OCI-LY3 (cell line): ENCODE measurements around the gene MAPKAPK2.

Experiments
- H2AFZ ChIP-seq: fragments of 200-600, 300-600 bp; shearing (Covaris generic); 2 replicates; pipeline ENCODE4 v1.6.0; 2014; ENCODE audit warnings: antibody characterized with exemption, low read depth, low read length
- H3K27ac ChIP-seq: fragments of 200-600, 300-600 bp; sonication (generic); 2 replicates; pipeline ENCODE4 v1.5.1; 2014; ENCODE audit warnings: mild to moderate bottlenecking, low read length, moderate library complexity, mixed read lengths
- H3K27me3 ChIP-seq: fragments of 200-600, 300-600 bp; sonication (generic); 2 replicates; pipeline ENCODE4 v1.6.1; 2014; ENCODE audit warnings: low read depth, low read length, mixed read lengths
- H3K36me3 ChIP-seq: fragments of 200-600, 300-600 bp; sonication (generic); replicated peaks from 2 replicates; pipeline ENCODE3; 2014; ENCODE audit warnings: low read depth, low read length, mixed read lengths
- H3K4me1 ChIP-seq: fragments of 300-600, 200-600 bp; sonication (generic); 2 replicates; pipeline ENCODE4 v1.6.1; 2014; ENCODE audit warnings: low read length, mixed read lengths
- H3K4me2 ChIP-seq: fragments of 200-600, 300-600 bp; sonication (generic); 2 replicates; pipeline ENCODE4 v1.6.1; 2014; ENCODE audit warnings: low read length, mixed read lengths
- H3K4me3 ChIP-seq: fragments of 300-600, 200-600 bp; sonication (generic); 2 replicates; pipeline ENCODE4 v1.5.1; 2014; ENCODE audit warnings: antibody characterized with exemption, mild to moderate bottlenecking, low read length, moderate library complexity
- H3K79me2 ChIP-seq: fragments of 300-600, 200-600 bp; shearing (Covaris generic); 2 replicates; pipeline ENCODE4 v1.6.1; 2014; ENCODE audit warnings: mild to moderate bottlenecking, low read length, mixed read lengths
- H3K9ac ChIP-seq: fragments of 300-600, 200-600 bp; shearing (Covaris generic); 2 replicates; pipeline ENCODE4 v1.6.0; 2014; ENCODE audit warnings: mild to moderate bottlenecking, low read length, moderate library complexity
- H3K9me3 ChIP-seq: fragments of 200-600, 300-600 bp; shearing (Covaris generic); 2 replicates; pipeline ENCODE4 v1.6.1; 2014; ENCODE audit warnings: low read length, mixed read lengths; ENCODE audit not compliant: insufficient read depth
- H4K20me1 ChIP-seq: fragments of 200-600, 300-600 bp; sonication (generic); 2 replicates; pipeline ENCODE4 v1.6.1; 2016; ENCODE audit warnings: low read length, mixed read lengths; ENCODE audit not compliant: insufficient read depth
- EZH2phosphoT487 ChIP-seq: fragments of 200-600 bp; shearing (Covaris generic); IDR thresholded peaks from 2 replicates; pipeline ENCODE4 v1.6.1; 2018; ENCODE audit warnings: antibody characterized with exemption, mixed run types, low read depth
- TF ChIP-seq, protein P1 (sequence below): fragments of 200-600, 300-600 bp; sonication (generic); IDR thresholded peaks from 2 replicates; pipeline ENCODE4 v1.5.1; 2014; ENCODE audit warnings: antibody characterized with exemption, low read length, low read depth

The MAPKAPK2 gene

DNA sequence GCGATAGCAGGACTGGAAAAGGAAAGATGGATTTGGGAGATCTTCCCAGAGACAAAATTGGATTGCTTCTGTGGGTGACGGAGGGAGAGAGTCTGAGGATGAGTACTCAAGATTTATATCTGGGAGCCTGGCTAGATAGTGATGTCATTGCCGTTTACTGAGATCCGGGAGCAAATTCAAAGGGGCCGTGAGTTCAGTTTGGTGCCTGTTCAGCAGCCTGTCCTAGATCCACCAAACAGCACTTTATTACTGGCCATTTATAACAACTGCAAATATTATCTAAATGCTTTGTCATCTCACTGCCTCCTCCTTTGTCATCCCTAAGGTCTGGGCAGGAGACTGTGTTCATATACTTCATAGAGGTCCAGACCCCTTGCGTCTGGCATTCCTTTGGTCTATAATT lies 29.2 kb downstream of the MAPKAPK2 start:
- Histone ChIP-seq H3K36me3 (peaks cover 9% of the 10 kb centered on the region), H3K27me3 (no peaks in the 10 kb centered on the region), H3K4me2 (no peak overlapping the region), H3K9me3 (no peaks in the 10 kb centered on the region), H2AFZ (no peak overlapping the region), H3K79me2 (peaks cover 96% of the 10 kb centered on the region), H4K20me1 (peaks cover 82% of the 10 kb centered on the region), H3K27ac (no peak overlapping the region), H3K4me3 (no peak overlapping the region), H3K4me1 (peaks cover 32% of the 10 kb centered on the region), H3K9ac (no peak overlapping the region)
- TF ChIP-seq, protein P1, sequence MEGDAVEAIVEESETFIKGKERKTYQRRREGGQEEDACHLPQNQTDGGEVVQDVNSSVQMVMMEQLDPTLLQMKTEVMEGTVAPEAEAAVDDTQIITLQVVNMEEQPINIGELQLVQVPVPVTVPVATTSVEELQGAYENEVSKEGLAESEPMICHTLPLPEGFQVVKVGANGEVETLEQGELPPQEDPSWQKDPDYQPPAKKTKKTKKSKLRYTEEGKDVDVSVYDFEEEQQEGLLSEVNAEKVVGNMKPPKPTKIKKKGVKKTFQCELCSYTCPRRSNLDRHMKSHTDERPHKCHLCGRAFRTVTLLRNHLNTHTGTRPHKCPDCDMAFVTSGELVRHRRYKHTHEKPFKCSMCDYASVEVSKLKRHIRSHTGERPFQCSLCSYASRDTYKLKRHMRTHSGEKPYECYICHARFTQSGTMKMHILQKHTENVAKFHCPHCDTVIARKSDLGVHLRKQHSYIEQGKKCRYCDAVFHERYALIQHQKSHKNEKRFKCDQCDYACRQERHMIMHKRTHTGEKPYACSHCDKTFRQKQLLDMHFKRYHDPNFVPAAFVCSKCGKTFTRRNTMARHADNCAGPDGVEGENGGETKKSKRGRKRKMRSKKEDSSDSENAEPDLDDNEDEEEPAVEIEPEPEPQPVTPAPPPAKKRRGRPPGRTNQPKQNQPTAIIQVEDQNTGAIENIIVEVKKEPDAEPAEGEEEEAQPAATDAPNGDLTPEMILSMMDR, result no peak
- no peak for TF ChIP-seq EZH2phosphoT487

DNA sequence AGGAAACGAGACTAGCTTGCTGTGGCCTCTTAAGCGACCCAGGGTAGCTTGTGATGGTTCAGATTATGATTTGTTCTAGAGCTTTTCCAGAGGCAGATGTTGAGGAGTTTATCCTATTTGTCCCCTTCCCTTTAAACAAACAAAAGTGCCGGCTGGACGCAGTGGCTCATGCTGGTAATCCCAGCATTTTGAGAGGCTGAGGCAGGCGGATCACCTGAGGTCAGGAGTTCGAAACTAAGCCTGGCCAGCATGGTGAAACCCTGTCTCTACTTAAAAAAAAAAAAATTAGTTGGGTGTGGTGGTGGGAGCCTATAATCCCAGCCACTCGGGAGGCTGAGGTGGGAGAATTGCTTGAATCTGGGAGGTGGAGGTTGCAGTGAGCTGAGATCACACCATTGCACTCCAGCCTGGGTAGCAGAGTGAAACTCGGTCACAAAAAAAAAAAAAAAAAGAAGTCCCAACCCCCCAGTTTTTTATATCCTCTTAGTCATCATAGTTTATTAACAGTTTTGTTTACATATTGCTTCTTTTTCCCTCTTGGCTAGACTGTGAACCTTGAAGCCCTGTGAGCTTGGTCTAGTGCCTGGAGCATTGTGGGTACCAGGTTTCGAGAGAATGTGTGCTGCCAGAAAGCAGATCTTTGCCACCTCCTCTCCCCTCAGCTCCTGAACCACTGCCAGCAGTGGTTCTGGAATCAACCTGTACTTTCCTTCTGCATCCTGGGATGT lies 29.8 kb downstream of the MAPKAPK2 start:
- H2AFZ ChIP-seq, result no peak overlapping the region
- no peak overlapping the region for H3K27ac ChIP-seq
- H3K36me3 ChIP-seq, result peaks cover 9% of the 10 kb centered on the region
- peaks cover 82% of the 10 kb centered on the region for H4K20me1 ChIP-seq
- no peak overlapping the region for H3K4me2 ChIP-seq
- no peaks in the 10 kb centered on the region for H3K9me3 ChIP-seq
- no peak overlapping the region for H3K4me3 ChIP-seq
- TF ChIP-seq EZH2phosphoT487, result no peak
- TF ChIP-seq, protein P1, result no peak
- H3K79me2 ChIP-seq, result peaks cover 96% of the 10 kb centered on the region
- H3K4me1 ChIP-seq, result peaks cover 38% of the 10 kb centered on the region
- H3K27me3 ChIP-seq, result no peaks in the 10 kb centered on the region
- no peak overlapping the region for H3K9ac ChIP-seq

DNA sequence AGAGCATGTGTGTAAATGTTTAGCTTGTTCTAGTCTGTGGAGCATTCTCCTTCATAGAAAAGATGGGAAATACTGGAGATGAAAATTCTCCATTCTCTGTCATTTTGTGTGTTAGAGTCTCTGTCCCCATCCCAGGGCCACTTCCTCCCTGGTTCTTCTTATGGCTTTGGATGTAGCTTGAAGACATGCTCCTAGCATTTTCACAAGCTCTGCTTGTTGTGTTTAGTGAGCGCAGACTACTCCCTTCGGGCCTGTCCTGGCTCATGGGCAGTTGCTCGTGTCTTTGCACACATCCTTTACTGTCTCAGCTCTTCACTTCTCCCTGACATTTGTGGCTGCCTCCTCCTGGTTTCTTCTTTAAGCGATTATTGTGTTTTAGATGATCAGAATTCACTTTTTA lies 30.4 kb downstream of the MAPKAPK2 start:
- Histone ChIP-seq H3K9me3 (no peaks in the 10 kb centered on the region), H3K79me2 (peaks cover 96% of the 10 kb centered on the region), H3K4me3 (no peak overlapping the region), H3K36me3 (peaks cover 5% of the 10 kb centered on the region), H3K27ac (no peak overlapping the region), H3K9ac (no peak overlapping the region), H2AFZ (no peak overlapping the region), H3K4me1 (peaks cover 43% of the 10 kb centered on the region), H4K20me1 (peaks cover 82% of the 10 kb centered on the region), H3K27me3 (no peaks in the 10 kb centered on the region), H3K4me2 (no peak overlapping the region)
- TF ChIP-seq, protein P1, result no peak
- no peak for TF ChIP-seq EZH2phosphoT487

DNA sequence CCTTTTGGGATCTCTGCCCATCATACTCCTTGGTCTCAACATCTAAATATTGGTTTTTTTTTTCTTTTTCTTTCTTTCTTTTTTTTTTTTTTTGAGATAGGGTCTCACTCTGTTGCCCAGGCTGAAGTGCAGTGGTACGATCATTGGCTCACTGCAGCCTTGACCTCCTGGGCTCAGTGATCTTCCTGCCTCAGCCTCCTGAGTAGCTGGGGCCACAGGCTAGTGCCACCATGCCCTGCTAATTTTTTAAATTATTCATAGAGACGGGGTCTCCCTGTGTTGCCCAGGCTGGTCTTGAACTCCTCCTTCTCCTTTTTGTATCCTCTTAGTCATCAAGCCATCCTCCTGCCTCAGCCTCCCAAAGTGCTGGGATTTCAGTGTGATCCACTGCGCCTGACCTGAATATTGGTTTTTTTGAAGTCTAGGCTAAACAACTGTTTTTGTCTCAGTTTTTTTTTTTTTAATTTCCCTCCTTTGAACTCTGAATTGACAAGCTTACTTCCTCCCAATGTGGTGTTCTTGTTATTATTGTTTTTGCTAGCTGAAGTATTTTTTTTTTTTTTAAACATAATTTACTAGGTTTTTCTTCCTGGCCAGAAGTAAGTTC lies 30.9 kb downstream of the MAPKAPK2 start:
- Histone ChIP-seq H2AFZ (no peak overlapping the region), H3K27me3 (no peaks in the 10 kb centered on the region), H3K4me2 (no peak overlapping the region), H3K36me3 (peaks cover 4% of the 10 kb centered on the region), H3K4me1 (peaks cover 45% of the 10 kb centered on the region), H3K79me2 (peaks cover 96% of the 10 kb centered on the region), H3K4me3 (no peak overlapping the region), H3K27ac (no peak overlapping the region), H3K9ac (no peak overlapping the region), H3K9me3 (no peaks in the 10 kb centered on the region), H4K20me1 (peaks cover 82% of the 10 kb centered on the region)
- no peak for TF ChIP-seq EZH2phosphoT487
- TF ChIP-seq, protein P1, result no peak
